SHP77 treated with DMSO at 0.1 percent for 48 hours (cell line): ENCODE data around the gene ICA1.
"Not testable (repeated sequence)": the region's sequence is repeated elsewhere in the genome, so short reads cannot be mapped to it uniquely, and the experiment has no call there.

Experiments
- DNase-seq: peaks from one replicate; lab custom pipeline; 2025; lab: John Stamatoyannopoulos, UW

The ICA1 gene

DNA sequence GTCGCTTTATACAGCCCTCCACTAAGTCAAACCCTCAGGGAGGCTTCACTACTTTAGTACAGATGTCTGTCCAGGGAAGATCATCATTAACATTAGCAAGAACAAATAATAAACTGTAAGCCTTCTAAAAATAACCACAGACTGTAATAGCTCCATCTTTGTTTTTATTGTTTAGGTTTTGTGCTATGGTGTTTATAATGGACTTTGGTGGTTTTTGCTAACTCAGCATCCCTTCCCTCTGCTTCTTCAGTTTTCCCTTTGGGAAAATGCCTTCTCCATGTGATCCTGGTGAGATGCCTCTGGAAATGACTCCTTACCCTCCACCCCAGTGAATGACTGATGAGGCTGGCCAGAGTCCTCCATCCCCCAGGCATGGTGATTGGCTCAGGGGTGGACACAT, 131.3 kb downstream of the ICA1 start:
- DNase-seq, result no peak

DNA sequence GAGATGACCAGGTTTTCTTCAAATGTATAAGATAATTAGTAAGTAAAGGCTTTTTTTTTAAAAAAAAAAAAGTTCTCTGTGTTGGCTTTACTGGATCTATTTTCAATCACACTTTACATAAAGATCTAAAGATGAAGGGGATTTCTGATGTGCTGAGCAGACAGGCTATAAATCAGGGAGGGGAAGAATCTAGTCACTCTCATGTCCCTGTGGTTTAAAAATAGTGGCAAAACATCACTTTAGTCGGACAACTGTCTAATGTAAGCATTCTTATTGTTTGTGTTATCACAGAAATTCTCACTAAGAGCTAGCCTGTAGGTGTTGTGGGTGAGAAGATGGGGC, 132.7 kb downstream of the ICA1 start:
- DNase-seq, result no peak

DNA sequence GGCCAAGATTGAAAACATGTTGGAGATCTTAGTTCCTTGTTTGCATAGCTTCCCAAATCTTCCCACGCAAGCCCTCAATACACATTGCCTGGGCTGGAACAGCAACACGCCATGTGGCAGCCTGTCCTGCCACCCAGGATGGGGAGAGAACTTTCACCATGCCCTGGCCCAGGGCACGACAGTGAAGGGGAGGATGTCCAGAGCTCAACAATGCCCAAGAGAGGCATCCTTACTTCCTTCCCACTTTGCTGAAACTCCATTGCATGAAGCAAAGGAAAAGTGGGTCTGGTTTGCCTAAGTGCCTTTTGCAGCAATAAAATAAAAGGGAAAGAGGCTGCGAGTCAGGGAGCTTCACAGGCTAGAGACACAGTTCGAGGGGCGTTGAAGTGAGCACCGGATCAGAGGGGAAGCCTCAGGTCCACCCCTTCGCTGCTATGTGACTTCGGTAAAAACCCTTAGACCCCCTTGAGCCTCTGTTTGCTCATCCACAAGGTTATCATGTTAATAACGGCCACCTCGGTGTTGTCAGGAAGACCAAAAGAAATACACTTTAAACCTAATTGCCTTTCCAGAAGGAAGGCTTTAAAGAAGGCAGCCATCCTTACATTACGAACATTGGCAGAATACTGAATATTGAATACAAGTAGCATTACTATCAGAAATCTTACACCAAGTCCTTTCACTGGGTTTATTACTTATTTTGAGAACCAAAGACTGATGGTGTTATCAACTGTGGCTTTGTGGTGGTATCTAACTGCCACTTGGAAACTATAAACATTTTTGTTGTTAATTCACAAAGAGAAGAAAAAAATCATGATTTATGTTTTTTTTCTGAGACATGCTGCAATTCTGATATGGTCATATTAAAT, 133.3 kb downstream of the ICA1 start:
- no peak for DNase-seq

DNA sequence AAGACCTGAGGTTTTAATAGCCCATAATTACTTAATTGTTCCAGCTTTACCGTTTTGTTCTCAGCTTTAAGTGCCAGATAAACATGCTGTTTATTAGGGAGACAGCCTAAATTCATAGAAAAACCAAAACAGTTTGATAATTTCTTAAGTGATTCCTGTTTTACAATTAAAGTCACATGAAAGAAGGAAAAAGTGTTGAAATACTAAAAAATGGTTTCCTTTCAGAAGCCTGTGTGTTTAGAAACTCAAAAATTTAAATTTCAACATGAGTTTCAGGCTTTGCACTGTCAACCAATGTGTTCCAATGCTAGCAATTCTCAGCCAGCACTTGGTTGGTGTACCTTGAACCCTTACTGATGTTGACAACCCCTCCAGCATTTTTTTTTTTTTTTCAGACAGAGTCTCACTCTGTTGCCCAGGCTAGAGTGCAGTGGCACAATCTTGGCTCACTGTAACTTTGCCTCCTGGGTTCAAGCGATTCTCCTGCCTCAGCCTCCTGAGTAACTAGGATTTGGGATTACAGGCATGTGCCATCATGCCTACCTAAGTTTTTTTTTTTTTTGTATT, 135.3 kb downstream of the ICA1 start:
- no peak for DNase-seq

DNA sequence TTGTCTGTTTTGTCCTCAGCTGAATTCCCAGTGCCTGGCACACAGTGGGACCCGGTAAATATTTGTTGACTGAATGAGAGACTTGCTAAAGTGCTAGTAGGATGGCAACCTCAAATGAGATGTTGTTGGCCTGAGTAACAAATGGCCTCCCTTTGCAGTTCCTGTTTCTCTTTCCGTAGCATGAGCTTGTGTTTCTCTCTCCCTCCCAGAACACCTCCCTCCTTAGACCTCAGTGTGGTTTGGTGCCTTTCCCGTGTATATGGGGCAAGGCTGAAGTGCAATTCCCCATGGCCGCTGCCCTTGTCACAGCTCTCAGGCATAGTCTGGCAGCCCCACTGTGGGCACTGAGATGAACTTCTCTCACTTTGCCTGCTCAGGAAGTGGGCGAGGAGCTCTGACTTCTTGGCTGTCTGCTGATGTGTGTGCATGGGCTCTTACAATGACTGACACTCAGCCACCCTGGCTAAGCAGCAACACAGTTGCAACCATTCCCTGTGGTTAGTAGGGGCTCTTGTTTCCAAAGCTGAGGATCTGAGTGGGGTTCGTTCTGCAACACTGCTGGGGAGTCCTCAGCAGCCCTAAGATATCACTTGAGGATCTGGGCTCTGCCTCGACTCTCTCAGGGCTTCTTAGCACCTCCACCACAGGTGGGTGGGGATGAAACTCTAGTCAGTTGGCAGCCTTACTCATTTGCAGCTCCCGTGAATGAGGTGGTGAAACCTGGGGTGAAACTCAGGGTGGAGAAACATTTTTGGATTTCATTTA, 136.1 kb downstream of the ICA1 start:
- no peak for DNase-seq

DNA sequence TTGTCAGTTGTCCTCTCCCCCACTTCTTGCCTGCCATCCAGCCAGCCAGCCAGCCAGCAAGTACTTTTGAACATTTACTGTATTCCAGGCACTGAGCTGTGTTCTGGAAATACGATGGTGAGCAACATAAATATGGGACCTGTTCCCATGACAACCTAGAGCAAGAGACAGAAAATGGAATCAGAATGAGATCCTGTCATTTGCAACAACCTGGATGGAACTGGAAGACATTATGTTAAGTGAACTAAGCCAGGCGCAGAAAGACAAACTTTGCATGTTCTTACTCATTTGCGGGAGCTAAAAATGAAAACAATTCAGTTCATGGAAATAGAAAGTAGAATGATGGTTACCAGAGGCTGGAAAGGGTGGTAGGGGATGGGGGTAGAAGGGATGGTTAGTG, 140.7 kb downstream of the ICA1 start:
- no peak for DNase-seq

DNA sequence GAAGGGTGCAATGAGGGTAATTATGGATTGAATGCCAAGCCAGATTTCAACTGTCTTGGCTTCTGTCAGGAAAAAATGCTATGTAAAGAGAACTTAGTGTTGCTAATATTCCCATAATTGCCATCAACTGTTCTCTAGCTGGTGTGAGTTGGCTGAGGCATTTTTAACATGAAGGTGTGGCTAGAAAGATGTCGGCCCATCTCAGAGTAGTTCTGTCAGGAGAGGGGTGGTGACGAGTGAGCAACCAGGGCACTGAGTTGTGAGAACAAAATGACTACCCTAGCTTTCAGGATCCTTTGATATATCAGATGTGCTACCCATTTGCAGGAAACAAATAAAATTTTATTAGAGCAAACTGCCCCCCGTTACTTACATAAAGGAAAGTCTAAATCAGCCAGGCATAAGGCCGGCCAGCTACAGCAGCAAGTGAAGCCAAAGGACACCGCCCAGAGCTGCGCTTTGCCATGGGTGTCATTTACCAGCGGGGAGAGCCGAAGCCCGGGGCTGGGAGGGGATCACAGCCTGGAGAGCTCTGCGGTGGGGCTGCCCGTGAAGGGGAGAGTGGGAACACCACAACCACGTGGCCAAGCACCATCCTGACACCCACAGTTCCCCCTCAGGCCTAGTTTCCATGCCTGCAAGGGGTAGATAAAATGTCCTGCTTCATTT, 141.4 kb downstream of the ICA1 start:
- no peak for DNase-seq

DNA sequence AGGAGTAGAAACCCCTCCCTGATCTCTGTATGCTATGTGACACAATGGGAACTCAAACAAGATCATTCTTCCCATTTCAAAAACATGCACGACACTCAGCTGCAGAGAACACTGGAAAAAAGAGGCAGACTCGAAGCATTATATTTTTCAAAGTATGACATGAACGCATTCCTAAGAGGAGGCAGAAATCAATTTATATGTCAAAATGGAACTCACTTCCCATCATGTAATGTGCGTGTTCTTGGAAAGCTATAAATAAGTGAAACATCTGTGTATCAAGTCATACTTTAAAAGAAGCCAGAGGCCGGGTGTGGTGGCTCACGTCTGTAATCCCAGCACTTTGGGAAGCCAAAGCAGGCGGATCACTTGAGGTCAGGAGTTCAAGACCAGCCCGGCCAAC, 142.7 kb downstream of the ICA1 start:
- DNase-seq, result no peak

DNA sequence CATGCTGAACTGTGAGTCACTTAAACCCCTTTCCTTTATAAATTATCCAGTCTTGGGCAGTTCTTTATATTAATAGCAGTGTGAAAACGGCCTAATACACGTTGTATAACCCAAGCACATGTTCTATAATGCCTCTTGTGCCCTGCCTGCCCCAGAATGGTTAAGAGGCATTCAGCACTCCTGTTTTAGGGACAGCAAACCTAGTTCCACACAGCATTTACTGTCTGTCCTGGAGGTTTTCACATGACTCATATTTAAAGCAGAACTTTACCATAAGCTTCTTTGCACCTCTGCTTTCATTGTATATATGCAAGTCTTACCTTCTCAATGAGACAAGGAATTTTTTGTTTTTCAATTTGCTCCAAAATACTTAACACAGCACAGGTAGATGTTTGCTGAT, 144.8 kb downstream of the ICA1 start:
- no peak for DNase-seq

DNA sequence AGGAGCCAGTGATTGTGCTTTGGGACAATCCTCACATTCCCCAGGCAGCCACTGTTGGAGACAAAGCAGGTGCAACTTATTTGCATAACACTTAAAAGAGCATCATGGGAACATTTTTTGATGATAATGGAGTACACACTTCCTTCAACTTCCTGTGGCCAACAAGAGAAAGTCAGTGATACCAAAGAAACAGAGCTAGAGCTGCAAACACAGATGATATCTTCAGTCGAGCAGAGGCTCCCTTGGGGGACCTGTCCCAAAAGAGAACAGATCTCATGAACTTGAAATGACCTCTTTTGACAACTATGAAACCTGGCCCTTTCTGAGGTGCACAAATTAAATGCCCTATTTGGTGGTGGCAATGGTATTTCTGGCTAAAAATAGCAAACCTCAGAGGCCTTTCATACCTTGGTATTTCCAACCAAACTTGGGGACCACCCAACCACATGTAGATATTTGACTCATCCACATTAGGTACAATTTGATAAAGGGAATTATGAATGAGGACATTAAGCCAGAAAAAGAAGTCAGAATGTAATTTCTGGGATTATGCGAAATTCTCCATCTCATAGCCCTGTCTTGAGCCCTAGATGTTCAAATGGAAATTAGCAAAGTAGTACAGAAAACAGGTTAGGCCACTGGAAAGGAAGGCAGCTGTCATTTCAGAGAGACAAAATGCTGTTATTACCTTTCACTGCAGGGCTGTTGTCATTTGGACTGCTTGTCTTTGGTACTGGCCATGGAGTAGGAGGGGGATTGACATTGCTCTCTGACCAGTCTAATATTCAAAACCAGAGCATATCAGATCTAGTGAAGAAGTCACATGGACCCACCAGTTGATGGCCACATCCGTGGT, 146.2 kb downstream of the ICA1 start:
- DNase-seq, result no peak

DNA sequence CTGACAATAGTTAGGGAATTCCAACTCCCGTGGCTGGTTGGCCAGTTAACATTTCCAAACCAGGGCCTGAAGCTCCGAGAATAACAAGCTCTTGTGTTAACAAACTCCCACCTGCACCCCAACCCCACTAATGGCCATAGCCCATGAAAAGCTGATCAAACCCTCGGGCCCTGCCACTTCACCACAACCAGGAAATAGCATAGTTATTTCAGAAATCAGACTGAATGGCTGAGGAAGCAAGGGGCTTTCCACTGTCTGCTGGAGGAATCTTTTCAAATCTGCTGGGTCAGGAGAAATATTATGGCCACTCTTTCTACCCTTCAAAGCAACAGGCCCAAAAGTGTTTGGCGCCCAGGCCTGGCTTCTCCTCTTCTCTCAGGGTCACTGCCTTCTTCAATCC, 147.8 kb downstream of the ICA1 start:
- no peak for DNase-seq

DNA sequence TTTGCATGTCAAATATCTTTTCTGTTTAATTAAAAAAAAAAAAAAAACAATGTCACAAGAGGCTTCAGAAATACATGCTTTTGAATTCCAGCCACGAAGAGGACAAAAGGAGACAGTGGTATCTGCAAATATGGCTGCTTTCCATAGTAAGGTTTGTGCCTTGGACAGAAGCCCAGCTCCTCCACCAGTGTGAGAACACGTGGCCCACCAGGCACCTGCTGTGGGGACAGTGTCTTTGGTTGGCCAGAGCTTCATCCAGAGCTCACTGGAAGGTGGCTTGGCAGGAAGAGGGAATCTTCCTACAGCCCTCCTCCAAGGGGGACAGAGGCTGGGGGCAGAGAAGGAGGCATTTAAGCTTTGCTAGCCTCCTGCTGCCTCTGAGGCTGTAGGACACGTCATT, 148.8 kb downstream of the ICA1 start:
- no peak for DNase-seq

DNA sequence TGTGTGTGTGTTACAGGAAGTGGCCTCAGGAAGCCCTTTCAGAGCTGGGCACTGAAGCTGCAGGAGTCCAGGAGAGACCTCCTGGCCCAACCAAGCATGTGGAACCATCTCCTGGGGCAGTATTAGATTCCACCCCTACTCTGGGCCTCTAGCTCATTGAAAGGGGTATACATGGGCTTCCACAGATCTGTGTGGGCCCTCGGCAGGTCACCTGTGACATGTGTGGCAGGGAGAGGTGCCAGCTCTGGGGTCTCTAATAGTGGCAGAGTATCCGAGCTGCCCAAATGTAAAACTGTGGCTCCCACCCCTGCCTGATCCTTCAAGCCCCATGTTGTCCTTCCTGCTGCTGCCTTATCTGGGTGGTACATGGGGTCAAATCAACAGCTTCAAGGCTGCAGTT, 149.3 kb downstream of the ICA1 start:
- DNase-seq, result no peak

DNA sequence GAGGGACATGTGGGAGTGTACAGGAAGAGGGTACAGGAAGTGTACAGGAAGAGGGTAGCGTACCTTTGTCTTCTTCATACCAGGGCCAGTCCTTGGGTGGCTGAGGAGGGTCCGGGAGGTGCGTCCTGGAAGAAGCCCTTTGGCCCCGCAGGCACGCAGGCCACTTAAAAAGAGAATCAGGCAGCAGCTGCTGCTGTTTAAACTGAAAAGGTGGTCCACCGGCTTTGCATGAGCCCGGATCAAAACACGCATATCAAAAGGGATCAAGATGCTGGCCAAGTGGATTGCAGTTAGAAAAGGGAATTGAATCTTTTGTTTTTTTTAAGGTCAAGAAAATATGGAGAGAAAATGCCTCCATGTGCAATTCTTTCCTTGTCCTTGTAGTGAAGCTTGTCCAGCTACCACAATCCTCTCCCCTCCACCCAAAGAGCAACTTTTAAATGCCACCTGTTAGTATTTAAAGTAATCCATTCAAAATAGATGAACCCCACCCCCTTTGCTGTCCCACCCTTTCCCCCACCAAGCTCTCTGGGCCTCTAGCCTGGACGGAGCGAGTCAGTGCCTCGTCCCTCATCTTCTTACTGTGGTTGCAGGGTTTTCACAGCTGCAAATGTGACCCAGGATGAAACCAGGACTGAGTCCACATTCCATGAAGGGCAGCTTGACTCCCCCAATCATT, 150.5 kb downstream of the ICA1 start:
- no peak for DNase-seq

DNA sequence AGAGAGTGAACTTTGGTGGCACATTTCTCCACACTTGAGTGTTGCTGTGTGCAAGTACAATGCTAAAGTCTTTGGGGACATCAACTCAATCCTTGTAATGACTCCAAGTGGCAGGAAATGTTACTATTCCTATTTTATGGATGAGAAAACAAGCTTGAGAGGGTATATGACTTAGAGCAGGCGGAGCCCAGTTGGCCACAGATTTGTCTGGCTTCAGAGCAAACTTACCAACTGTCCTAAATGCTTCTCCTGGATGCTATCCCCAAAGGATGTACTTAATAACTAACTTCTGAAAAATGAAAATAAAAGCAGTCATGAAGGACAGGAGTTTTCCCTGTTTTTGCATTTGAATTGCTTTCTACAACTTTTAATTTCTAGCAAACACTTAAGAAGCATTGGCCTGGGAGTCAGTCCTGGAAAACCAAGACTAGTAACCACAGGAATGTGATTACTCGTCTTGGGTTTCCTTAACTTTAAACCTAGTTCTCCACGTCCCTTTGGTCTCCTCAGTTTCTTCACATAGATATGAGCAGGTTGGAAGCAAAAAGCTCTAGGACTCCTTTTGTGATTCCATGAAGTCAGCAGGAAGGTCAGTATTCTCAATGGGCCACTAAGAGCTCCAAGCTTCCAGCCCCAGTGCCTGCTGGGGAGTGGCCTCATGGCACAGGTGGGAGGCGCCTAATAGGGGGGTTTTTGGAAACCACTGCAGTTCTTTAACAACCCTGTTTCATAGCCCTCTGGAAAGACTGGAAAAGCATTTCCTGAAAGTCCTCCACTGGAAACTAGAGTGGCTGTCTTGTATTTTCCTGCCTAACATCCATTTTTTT, 152.6 kb downstream of the ICA1 start:
- DNase-seq, result no peak

DNA sequence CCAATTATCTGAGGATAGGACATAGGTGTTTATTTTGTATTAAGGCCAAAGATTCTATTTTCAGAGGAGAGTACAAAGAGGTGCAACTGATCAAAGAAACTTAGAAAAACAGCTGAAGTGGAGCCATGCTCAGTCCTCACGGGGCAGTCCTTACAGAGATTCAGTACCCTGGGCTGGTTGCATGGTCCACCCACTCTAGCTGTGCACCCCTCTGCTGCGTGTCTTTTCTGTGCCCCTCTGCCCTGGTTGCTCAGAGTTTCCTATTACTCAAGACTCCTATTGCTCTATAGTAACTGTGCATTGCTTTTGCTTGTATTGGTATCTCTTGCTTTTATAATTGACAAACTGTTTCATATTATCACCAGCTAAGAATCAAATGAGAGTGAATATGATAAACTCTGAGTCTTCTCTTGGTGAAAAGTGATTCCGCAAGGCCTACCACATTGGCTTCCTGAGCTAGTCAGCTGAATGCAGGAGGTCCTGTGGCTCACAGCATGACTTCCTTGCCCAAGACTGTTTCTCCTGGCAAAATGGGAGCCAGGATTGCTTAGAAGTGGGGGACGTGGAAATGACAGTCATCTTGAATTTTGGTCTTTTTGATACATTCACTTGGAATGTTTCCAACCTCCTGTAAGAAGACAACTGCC, 156.4 kb downstream of the ICA1 start:
- no peak for DNase-seq

DNA sequence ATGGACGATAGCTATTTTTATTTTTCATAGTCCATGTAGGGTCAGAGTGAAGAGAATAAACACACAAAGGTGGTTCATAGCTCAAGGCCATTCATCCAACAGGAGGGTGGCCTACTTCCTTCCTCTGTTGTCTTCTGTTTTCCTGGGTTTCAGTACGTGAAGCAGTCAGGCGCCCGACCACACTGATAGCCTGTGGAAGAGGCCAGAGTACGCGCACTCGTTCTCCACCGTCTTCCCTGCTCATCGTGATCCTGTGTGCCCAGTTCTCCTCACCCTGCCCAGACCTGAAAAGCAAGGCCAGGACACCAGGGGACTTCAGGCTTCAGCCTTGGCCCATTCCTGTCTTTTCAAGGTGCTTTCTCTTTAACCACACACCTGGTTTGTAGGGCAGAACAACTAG, 158.7 kb downstream of the ICA1 start:
- DNase-seq, result no peak

DNA sequence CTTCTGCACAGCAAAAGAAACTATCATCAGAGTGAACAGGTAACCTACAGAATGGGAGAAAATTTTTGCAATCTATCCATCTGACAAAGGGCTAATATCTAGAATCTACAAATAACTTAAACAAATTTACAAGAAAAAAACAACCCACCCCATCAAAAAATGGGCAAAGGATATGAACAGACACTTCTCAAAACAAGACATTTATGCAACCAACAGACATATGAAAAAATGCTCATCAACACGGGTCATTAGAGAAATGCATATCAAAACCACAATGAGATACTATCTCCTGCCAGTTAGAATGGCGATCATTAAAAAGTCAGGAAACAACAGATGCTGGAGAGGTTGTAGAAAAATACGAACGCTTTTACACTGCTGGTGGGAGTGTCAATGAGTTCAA, 160.7 kb downstream of the ICA1 start:
- DNase-seq, result not testable (repeated sequence)
